ENCODE results near the gene TFCP2L1.
A peak's percentile ranks its signal among the peaks of the same experiment; 100 is the strongest.
"Not testable (repeated sequence)": the region's sequence is repeated elsewhere in the genome, so short reads cannot be mapped to it uniquely, and the experiment has no call there.

TFCP2L1 gene

GRCh38 chr2:121284463-121285449 is at the start of gene TFCP2L1:
TSS of gene TFCP2L1 (minus strand) at chr2:121285202. CDS start at chr2:121285109, 93 bp downstream.
- DNase-seq, result peak; percentile 10

DNA sequence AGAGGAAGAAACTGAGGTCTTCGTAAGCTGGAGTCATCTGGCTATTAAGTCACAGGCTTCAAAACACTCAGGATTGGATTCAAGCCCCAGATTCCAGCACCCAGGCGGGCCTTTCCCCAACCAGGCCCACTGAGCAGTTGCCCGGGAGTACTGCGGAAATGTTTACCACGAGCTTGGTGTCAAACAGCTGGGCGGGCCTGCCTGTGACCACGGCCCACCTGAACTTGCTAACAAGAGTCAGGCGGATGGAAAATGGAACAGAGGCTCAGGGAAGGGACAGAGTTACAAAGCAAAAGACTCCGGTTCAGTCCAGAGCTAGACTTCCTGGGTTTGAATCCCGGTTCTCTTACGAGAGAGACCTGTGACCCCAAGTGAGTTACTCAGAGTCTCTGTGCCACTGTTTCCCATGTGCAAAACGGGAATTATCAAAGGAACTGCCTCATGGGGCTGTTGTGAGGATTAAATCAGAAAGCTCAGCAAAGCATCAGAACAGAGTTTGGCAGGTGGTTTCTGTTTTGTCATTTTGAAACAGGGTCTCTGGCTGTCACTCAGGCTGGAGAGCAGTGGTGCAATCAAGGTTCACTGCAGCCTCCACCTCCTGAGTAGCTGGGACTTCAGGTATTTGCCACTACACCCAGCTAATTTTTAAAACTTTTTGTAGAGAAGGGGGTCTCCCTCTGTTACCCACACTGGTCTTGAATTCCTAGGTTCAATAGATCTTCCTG is 49.0 kb upstream of the TFCP2L1 start:
- DNase-seq, result no peak

DNA sequence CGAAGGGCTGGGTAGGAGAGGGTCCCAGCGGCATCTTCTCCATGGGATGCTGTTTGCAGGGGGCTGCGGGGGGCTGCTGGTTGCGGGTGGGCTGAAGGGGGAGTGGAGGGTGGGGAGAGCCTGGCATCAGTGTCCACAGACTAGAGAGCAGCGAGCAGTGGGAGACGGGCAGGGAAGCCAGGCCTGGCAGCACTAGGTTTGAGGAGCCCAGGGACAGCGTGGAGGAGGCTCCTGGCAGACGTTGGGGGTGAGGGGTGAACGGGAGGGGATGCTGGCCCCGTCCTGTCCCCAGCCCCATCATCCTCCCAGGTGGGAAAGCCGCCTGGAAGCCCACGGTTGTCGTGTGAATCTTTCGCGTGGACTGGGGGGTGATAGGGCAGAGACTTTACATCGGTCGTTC is 48.2 kb upstream of the TFCP2L1 start:
- no peak for DNase-seq

DNA sequence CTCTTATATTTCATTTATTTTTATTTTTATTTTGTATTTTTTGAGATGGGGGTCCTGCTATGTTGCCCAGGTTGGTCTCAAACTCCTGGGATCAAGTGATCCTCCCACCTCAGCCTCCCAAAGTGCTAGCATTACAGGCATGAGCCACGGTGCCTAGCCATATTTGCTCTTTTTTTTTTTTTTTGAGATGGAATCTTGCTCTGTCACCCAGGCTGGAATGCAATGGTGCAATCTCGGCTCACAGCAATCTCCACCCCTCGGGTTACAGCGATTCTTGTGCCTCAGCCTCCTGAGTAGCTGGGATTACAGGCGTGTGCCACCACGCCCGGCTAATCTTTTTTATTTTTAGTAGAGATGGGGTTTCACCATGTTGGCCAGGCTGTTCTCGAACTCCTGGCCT is 46.3 kb upstream of the TFCP2L1 start:
- DNase-seq, result not testable (repeated sequence)

GRCh38 chr2:121330921-121331320 is 45.9 kb upstream of the TFCP2L1 start:
- DNase-seq, result no peak

DNA sequence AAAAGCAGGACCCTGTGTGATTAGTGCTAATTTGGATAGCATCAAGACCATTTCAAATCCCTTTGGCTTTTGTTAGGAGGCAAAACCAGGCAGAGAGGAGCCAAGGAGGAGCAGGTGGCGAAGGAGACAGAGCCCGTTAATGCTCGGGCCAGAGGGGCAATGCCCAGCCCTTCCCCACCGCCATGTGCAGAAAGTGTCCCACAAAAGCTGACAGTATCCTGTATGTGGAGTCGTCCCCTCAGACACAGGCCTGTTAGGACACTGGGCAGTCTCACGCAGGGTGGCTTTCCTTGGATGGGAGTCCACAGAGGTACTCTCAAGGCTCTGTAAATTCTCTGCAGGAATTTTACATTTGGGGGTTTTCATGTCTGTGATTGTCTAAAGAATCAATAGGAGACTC is 44.8 kb upstream of the TFCP2L1 start:
- no peak for DNase-seq

DNA sequence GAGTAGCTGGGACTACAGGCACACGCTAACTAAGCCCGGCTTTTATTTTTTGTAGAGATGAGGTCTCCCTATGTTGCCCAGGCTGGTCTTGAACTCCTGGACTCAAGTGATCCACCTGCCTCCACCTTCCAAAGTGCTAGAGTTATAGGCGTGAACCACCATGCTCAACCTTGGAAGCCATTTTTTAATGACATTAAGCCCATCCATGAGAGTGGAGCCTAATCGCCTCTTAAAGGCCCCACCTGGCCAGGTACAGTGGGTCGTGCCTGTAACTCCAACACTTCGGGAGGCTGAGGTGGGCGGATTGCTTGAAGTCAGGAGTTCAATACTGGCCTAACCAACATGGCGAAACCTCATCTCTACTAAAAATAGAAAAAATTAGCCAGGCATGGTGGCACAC is 41.6 kb upstream of the TFCP2L1 start:
- DNase-seq, result no peak

GRCh38 chr2:121324601-121325000 is 39.6 kb upstream of the TFCP2L1 start:
- no peak for DNase-seq

DNA sequence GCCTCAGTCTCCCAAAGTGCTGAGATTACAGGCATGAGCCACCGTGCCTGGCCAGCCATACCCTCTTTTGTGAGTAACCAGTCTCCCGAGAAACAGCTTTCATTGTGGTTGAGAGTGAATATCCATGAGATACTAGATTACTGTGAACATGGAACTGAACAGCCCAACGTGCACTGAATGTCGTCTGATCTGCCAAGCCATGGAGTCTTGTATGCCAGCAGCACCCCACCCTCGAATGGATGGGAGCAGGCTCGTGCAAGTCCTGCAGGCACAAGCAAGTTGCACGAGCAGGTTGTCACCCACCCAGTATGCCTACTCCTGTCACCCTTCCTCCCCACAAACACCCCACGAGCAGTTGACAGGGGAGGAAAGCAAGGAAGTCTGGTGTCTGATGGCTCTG is 36.5 kb upstream of the TFCP2L1 start:
- DNase-seq, result no peak

GRCh38 chr2:121319941-121320340 is 34.9 kb upstream of the TFCP2L1 start:
- no peak for DNase-seq

DNA sequence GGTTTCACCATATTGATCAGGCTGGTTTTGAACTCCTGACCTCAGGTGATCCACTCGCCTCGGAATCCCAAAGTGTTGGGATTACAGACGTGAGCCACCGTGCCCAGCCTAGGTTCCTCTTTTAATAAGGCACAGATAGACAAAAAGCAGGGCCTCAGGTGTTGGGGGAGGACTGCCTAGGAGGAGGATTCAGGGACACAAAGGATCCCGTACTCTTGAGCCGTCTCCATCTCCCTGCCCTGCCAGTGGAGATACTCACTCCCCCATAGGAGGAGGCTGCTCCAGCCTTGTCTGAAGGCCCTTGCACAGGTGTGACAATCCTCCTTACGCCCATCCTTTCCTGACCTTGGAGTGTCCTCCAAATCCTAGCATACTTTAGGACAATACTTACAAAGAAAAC is 32.0 kb upstream of the TFCP2L1 start:
- no peak for DNase-seq

GRCh38 chr2:121313701-121314100 is 28.7 kb upstream of the TFCP2L1 start:
- not testable (repeated sequence) for DNase-seq

- DNase-seq, result no peak
Measured at GRCh38 chr2:121309801-121310200, 24.8 kb upstream of the TFCP2L1 start.

GRCh38 chr2:121309323-121309722 is 24.3 kb upstream of the TFCP2L1 start:
- no peak for DNase-seq

- no peak for DNase-seq
Measured at GRCh38 chr2:121307048-121307447, 22.0 kb upstream of the TFCP2L1 start.

- no peak for DNase-seq
Measured at GRCh38 chr2:121304941-121305340, 19.9 kb upstream of the TFCP2L1 start.

- no peak for DNase-seq
Measured at GRCh38 chr2:121303531-121304263, 18.7 kb upstream of the TFCP2L1 start.

GRCh38 chr2:121301190-121301589 is 16.2 kb upstream of the TFCP2L1 start:
- not testable (repeated sequence) for DNase-seq

GRCh38 chr2:121298476-121298875 is 13.5 kb upstream of the TFCP2L1 start:
- no peak for DNase-seq

GRCh38 chr2:121297866-121298265 is 12.9 kb upstream of the TFCP2L1 start:
- DNase-seq, result not testable (repeated sequence)

DNA sequence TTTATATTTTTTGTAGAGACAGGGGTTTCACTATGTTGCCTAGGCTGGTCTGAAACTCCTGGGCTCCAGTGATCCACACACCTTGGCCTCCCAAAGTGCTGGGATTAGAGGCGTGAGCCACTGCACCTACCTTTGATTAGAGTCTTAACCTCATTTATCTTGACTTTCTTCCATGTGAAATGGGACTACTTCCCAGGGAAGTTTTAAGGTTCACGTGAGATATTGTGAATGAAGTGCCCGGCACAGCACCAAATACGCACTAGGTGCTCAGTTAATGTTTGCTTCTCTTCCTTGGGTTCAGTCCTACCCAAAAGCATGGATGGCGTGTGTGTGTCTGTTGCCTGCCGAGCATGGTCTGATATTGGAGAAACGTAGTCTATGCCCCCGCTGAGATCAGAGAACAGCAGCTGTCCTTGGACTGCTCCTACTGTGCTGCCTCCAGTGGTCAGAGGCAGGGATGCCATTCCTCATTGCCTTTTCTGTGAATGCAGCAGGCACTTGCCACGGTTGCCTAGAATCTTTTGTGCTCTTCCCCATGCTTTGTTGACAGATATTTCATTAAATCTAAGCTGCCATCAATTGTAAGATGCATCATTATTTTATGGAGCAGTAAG is 12.3 kb upstream of the TFCP2L1 start:
- DNase-seq, result peak; percentile 12

GRCh38 chr2:121295911-121296650 is 11.1 kb upstream of the TFCP2L1 start:
- DNase-seq, result no peak
